ENCODE results near the gene ORAI3.

ORAI3 gene

DNA sequence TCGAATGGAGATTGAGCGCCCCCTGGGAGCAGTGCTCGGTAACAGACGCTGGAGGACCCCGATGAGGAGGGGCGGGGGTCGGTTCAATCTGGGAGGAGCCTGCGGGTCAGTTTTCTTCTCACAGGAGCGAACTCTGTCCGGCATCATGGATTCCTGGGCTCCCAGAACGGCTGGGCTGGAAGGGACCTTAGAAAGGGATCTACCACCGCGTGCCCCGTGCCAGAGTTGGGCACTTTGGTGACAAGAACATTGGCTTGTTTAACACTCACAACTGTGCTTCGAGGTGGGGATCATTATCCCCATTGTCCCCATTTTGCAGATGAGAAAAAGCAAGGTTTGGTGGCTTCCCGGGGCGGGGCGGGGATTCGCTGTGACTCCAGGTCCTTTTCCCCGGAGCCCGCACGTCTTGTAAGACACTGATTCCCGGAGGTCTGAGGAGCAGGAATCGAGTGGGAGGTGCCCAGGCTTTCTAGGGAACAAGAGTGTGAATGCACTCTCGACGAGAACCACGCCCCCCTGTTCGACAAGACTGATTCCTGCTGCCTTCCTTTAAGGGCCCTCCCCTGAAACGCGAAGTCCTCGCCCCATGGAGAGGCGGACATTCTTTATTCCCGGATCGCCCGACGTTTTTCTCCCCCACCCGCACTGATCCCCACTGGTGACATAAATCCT, 27.0 kb upstream of the ORAI3 start (continued):
- TF ChIP-seq ZNF366 (tag by site-specific recombination; conservative IDR thresholded peaks at IDR 0.05) (peak; percentile 31), ZNF76 (tag by site-specific recombination; IDR thresholded peaks at IDR 0.05; ENCODE audit: borderline replicate concordance, low read depth) (no peak), TRIM28 (IDR thresholded peaks at IDR 0.05; ENCODE audit: borderline replicate concordance, low read length) (0 out of 2 replicates have a peak, but pooled peaks have one; percentile 28), ZNF529 (tag by site-specific recombination; IDR thresholded peaks at IDR 0.05; ENCODE audit: insufficient replicate concordance) (no peak), SCRT1 (tag by site-specific recombination; IDR thresholded peaks at IDR 0.05; ENCODE audit: borderline replicate concordance) (no peak), ZBTB7A (tag by site-specific recombination; IDR thresholded peaks at IDR 0.05; ENCODE audit: low read depth) (peak; percentile 50), MZF1 (tag by site-specific recombination; IDR thresholded peaks at IDR 0.05; ENCODE audit: borderline replicate concordance) (peak; percentile 100), ZNF311 (tag by site-specific recombination; IDR thresholded peaks at IDR 0.05; ENCODE audit: borderline replicate concordance) (no peak), REPIN1 (tag by site-specific recombination; IDR thresholded peaks at IDR 0.05; ENCODE audit: low read depth) (0 out of 2 replicates have a peak, but pooled peaks have one; percentile 19), ZNF610 (tag by site-specific recombination; IDR thresholded peaks at IDR 0.05; ENCODE audit: borderline replicate concordance) (peak; percentile 76), ZNF629 (tag by site-specific recombination; IDR thresholded peaks at IDR 0.05) (no peak), BCL11B (tag by site-specific recombination; IDR thresholded peaks at IDR 0.05; ENCODE audit: low read depth) (no peak), ZNF324 (tag by site-specific recombination; IDR thresholded peaks at IDR 0.05) (0 out of 2 replicates have a peak, but pooled peaks have one; percentile 63), ZNF600 (tag by site-specific recombination; IDR thresholded peaks at IDR 0.05) (0 out of 2 replicates have a peak, but pooled peaks have one; percentile 10), ZNF530 (tag by site-specific recombination; IDR thresholded peaks at IDR 0.05; ENCODE audit: low read depth) (no peak)
- TF ChIP-seq, protein P1, sequence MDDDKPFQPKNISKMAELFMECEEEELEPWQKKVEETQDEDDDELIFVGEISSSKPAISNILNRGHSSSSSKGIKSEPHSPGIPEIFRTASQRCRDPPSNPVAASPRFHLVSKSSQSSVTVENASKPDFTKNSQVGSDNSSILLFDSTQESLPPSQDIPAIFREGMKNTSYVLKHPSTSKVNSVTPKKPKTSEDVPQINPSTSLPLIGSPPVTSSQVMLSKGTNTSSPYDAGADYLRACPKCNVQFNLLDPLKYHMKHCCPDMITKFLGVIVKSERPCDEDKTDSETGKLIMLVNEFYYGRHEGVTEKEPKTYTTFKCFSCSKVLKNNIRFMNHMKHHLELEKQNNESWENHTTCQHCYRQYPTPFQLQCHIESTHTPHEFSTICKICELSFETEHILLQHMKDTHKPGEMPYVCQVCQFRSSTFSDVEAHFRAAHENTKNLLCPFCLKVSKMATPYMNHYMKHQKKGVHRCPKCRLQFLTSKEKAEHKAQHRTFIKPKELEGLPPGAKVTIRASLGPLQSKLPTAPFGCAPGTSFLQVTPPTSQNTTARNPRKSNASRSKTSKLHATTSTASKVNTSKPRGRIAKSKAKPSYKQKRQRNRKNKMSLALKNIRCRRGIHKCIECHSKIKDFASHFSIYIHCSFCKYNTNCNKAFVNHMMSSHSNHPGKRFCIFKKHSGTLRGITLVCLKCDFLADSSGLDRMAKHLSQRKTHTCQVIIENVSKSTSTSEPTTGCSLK (tag by site-specific recombination; IDR thresholded peaks at IDR 0.05): no peak
- TF ChIP-seq, protein P2, sequence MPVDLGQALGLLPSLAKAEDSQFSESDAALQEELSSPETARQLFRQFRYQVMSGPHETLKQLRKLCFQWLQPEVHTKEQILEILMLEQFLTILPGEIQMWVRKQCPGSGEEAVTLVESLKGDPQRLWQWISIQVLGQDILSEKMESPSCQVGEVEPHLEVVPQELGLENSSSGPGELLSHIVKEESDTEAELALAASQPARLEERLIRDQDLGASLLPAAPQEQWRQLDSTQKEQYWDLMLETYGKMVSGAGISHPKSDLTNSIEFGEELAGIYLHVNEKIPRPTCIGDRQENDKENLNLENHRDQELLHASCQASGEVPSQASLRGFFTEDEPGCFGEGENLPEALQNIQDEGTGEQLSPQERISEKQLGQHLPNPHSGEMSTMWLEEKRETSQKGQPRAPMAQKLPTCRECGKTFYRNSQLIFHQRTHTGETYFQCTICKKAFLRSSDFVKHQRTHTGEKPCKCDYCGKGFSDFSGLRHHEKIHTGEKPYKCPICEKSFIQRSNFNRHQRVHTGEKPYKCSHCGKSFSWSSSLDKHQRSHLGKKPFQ (tag by site-specific recombination; IDR thresholded peaks at IDR 0.05): peak; percentile 87; the same call in 1 of the 2 replicates
- TF ChIP-seq, protein P3, sequence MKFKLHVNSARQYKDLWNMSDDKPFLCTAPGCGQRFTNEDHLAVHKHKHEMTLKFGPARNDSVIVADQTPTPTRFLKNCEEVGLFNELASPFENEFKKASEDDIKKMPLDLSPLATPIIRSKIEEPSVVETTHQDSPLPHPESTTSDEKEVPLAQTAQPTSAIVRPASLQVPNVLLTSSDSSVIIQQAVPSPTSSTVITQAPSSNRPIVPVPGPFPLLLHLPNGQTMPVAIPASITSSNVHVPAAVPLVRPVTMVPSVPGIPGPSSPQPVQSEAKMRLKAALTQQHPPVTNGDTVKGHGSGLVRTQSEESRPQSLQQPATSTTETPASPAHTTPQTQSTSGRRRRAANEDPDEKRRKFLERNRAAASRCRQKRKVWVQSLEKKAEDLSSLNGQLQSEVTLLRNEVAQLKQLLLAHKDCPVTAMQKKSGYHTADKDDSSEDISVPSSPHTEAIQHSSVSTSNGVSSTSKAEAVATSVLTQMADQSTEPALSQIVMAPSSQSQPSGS (tag by site-specific recombination; IDR thresholded peaks at IDR 0.05; ENCODE audit: low read depth): no peak
- TF ChIP-seq, protein P4, sequence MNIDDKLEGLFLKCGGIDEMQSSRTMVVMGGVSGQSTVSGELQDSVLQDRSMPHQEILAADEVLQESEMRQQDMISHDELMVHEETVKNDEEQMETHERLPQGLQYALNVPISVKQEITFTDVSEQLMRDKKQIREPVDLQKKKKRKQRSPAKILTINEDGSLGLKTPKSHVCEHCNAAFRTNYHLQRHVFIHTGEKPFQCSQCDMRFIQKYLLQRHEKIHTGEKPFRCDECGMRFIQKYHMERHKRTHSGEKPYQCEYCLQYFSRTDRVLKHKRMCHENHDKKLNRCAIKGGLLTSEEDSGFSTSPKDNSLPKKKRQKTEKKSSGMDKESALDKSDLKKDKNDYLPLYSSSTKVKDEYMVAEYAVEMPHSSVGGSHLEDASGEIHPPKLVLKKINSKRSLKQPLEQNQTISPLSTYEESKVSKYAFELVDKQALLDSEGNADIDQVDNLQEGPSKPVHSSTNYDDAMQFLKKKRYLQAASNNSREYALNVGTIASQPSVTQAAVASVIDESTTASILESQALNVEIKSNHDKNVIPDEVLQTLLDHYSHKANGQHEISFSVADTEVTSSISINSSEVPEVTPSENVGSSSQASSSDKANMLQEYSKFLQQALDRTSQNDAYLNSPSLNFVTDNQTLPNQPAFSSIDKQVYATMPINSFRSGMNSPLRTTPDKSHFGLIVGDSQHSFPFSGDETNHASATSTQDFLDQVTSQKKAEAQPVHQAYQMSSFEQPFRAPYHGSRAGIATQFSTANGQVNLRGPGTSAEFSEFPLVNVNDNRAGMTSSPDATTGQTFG (tag by site-specific recombination; IDR thresholded peaks at IDR 0.05; ENCODE audit: borderline replicate concordance): no peak; the same call in 1 of the 2 replicates
- TF ChIP-seq, protein P5, sequence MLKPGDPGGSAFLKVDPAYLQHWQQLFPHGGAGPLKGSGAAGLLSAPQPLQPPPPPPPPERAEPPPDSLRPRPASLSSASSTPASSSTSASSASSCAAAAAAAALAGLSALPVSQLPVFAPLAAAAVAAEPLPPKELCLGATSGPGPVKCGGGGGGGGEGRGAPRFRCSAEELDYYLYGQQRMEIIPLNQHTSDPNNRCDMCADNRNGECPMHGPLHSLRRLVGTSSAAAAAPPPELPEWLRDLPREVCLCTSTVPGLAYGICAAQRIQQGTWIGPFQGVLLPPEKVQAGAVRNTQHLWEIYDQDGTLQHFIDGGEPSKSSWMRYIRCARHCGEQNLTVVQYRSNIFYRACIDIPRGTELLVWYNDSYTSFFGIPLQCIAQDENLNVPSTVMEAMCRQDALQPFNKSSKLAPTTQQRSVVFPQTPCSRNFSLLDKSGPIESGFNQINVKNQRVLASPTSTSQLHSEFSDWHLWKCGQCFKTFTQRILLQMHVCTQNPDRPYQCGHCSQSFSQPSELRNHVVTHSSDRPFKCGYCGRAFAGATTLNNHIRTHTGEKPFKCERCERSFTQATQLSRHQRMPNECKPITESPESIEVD (tag by site-specific recombination; IDR thresholded peaks at IDR 0.05): no peak
- TF ChIP-seq, protein P6, sequence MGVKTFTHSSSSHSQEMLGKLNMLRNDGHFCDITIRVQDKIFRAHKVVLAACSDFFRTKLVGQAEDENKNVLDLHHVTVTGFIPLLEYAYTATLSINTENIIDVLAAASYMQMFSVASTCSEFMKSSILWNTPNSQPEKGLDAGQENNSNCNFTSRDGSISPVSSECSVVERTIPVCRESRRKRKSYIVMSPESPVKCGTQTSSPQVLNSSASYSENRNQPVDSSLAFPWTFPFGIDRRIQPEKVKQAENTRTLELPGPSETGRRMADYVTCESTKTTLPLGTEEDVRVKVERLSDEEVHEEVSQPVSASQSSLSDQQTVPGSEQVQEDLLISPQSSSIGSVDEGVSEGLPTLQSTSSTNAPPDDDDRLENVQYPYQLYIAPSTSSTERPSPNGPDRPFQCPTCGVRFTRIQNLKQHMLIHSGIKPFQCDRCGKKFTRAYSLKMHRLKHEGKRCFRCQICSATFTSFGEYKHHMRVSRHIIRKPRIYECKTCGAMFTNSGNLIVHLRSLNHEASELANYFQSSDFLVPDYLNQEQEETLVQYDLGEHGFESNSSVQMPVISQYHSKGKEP (tag by site-specific recombination; IDR thresholded peaks at IDR 0.05): no peak
- TF ChIP-seq, protein P7, sequence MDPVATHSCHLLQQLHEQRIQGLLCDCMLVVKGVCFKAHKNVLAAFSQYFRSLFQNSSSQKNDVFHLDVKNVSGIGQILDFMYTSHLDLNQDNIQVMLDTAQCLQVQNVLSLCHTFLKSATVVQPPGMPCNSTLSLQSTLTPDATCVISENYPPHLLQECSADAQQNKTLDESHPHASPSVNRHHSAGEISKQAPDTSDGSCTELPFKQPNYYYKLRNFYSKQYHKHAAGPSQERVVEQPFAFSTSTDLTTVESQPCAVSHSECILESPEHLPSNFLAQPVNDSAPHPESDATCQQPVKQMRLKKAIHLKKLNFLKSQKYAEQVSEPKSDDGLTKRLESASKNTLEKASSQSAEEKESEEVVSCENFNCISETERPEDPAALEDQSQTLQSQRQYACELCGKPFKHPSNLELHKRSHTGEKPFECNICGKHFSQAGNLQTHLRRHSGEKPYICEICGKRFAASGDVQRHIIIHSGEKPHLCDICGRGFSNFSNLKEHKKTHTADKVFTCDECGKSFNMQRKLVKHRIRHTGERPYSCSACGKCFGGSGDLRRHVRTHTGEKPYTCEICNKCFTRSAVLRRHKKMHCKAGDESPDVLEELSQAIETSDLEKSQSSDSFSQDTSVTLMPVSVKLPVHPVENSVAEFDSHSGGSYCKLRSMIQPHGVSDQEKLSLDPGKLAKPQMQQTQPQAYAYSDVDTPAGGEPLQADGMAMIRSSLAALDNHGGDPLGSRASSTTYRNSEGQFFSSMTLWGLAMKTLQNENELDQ (tag by site-specific recombination; IDR thresholded peaks at IDR 0.05; ENCODE audit: low read depth): no peak
- TF ChIP-seq, protein P8, sequence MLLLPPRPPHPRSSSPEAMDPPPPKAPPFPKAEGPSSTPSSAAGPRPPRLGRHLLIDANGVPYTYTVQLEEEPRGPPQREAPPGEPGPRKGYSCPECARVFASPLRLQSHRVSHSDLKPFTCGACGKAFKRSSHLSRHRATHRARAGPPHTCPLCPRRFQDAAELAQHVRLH (tag by site-specific recombination; IDR thresholded peaks at IDR 0.05): peak; percentile 52
